PC-9 (cell line): ENCODE measurements around the gene OR51A4. TPM values are rescaled to one million over a fixed set of nuclear protein-coding genes. Genes with fewer than 3 reads are reported as not detected.
"Not testable (repeated sequence)": the region's sequence is repeated elsewhere in the genome, so short reads cannot be mapped to it uniquely, and the experiment has no call there.

Experiments
- BruUV-seq: library from RNA; stranded (reverse); fragments of 400-500 nt; replicated peaks from 2 replicates; lab custom pipeline; 2021; lab: Mats Ljungman, UMichigan
- CTCF ChIA-PET: fragments of 300-600 bp; sonication (Branson Sonifier 250); formaldehyde crosslinking; loops from one replicate; lab custom pipeline; 2022; ENCODE audit warnings: antibody characterized with exemption; lab: Charles Lee
- POLR2A ChIA-PET: fragments of 300-600 bp; sonication (Branson Sonifier 250); formaldehyde crosslinking; loops from one replicate; lab custom pipeline; 2022; ENCODE audit warnings: antibody characterized with exemption; ENCODE audit not compliant: unreplicated experiment; lab: Charles Lee
- DNase-seq, 2 experiments: peaks; one replicate each; pipeline versions ENCODE4 v3.0.0 to v3.0.0-alpha.2; 2015 to 2022; ENCODE audit warnings: mixed read lengths in 1 of 2
- H2AFZ ChIP-seq: fragments of 200-600 bp; sonication (generic); 2 replicates; pipeline ENCODE4 v1.8.1; 2017; ENCODE audit warnings: antibody characterized with exemption
- H3F3A ChIP-seq: fragments of 200-600 bp; sonication (generic); 2 replicates; pipeline ENCODE4 v1.8.1; 2017; ENCODE audit warnings: antibody characterized with exemption, mild to moderate bottlenecking, low read depth; ENCODE audit not compliant: insufficient read depth
- H3K27ac ChIP-seq: fragments of 200-600 bp; sonication (generic); 2 replicates; pipeline ENCODE4 v1.6.1; 2016; ENCODE audit warnings: mixed run types
- H3K27me3 ChIP-seq: fragments of 200-600 bp; sonication (generic); 2 replicates; pipeline ENCODE4 v1.6.1; 2016; ENCODE audit warnings: low read depth, mixed run types; ENCODE audit not compliant: insufficient read depth
- H3K36me3 ChIP-seq: fragments of 200-600 bp; sonication (generic); 2 replicates; pipeline ENCODE4 v1.6.1; 2016; ENCODE audit warnings: low read depth, mixed run types
- H3K4me1 ChIP-seq: fragments of 200-600 bp; sonication (generic); replicated peaks from 2 replicates; pipeline ENCODE4 v1.6.1; 2016; ENCODE audit warnings: mixed run types; ENCODE audit not compliant: insufficient read depth
- H3K4me2 ChIP-seq: fragments of 200-600 bp; sonication (generic); 2 replicates; pipeline ENCODE4 v1.6.1; 2017; ENCODE audit warnings: mixed run types
- H3K4me3 ChIP-seq: fragments of 200-600 bp; sonication (generic); 2 replicates; pipeline ENCODE4 v1.6.1; 2016; ENCODE audit warnings: mixed run types
- H3K79me2 ChIP-seq: fragments of 200-600 bp; sonication (generic); 2 replicates; pipeline ENCODE4 v1.6.1; 2017; ENCODE audit warnings: low read depth, mixed run types
- H3K9me2 ChIP-seq: fragments of 200-600 bp; sonication (generic); 2 replicates; pipeline ENCODE4 v1.8.1; 2017; ENCODE audit warnings: mild to moderate bottlenecking; ENCODE audit not compliant: insufficient read depth
- H3K9me3 ChIP-seq: fragments of 200-600 bp; sonication (generic); 2 replicates; pipeline ENCODE4 v1.8.1; 2016; ENCODE audit warnings: low read depth; ENCODE audit not compliant: insufficient read depth
- H4K20me1 ChIP-seq: fragments of 200-600 bp; sonication (generic); 2 replicates; pipeline ENCODE4 v1.8.1; 2017; ENCODE audit not compliant: insufficient read depth
- CTCF ChIP-seq: fragments of 200-600 bp; sonication (generic); conservative IDR thresholded peaks from 2 replicates; pipeline ENCODE4 v1.6.1; 2017; ENCODE audit warnings: mixed run types, antibody characterized with exemption, mild to moderate bottlenecking, moderate library complexity
- EZH2 ChIP-seq: fragments of 200-600 bp; sonication (generic); IDR thresholded peaks from 2 replicates; pipeline ENCODE4 v1.8.0; 2017; ENCODE audit warnings: antibody characterized with exemption, low read depth
- intact Hi-C: fragments of 100-400 bp; cut with micrococcal nuclease; formaldehyde crosslinking; loops from one replicate; pipeline ENCODE4 v1.10.0; 2022; ENCODE audit not compliant: unreplicated experiment
- total RNA-seq: library from RNA; stranded (reverse); gene quantifications from 2 replicates; pipeline ENCODE4 v1.2.3, GENCODE V29; 2021

The OR51A4 gene
- total RNA-seq, 1 experiment from 2014 or later = not detected

GRCh38 chr11:4975436-4975835 lies 28.0 kb upstream of the OR51A4 start:
- Histone ChIP-seq H3K4me2 (no peak overlapping the region), H3K27ac (no peak overlapping the region), H4K20me1 (no peaks in the 10 kb centered on the region), H3K4me3 (no peak overlapping the region), H3K79me2 (no peaks in the 10 kb centered on the region), H3K27me3 (no peaks in the 10 kb centered on the region), H3K36me3 (no peaks in the 10 kb centered on the region), H3K9me2 (no peaks in the 10 kb centered on the region), H3K4me1 (no peaks in the 10 kb centered on the region), H2AFZ (no peak overlapping the region), H3K9me3 (no peaks in the 10 kb centered on the region), H3F3A (no peaks in the 10 kb centered on the region)
- no TSS peak for BruUV-seq
- DNase-seq = no peak
- POLR2A ChIA-PET = no interaction called here
- no peak for TF ChIP-seq EZH2
- CTCF ChIA-PET = no interaction called here
- intact Hi-C loops = no loop called here

DNA sequence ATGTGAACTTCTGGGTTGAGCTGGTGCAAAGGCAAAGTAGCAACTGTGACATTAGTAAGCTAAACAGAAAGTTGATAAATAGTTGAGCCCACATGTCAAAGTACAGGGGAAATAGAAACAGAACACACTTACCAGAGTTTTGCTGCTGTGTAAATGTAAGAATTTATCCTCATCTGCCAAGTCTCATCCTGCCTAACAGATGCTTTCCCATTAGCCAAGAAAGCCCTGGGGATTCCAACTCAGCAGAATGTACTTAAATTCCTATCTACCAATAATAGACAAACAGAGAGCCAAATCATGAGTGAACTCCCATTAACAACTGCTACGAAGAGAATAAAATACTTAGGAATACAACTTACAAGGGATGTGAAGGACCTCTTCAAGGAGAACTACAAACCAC lies 15.4 kb upstream of the OR51A4 start:
- intact Hi-C loops = no loop called here
- no peak overlapping the region for H3K27ac ChIP-seq
- no peaks in the 10 kb centered on the region for H3K79me2 ChIP-seq
- no peak overlapping the region for H2AFZ ChIP-seq
- DNase-seq = no peak
- H3K4me3 ChIP-seq = no peak overlapping the region
- no TSS peak for BruUV-seq
- no peaks in the 10 kb centered on the region for H3K36me3 ChIP-seq
- ChIA-PET CTCF (no interaction called here), POLR2A (no interaction called here)
- H3K9me2 ChIP-seq = no peaks in the 10 kb centered on the region
- TF ChIP-seq EZH2 (no peak), CTCF (no peak)
- H4K20me1 ChIP-seq = no peaks in the 10 kb centered on the region
- no peaks in the 10 kb centered on the region for H3K27me3 ChIP-seq
- H3K4me1 ChIP-seq = no peaks in the 10 kb centered on the region
- H3K4me2 ChIP-seq = no peak overlapping the region
- H3K9me3 ChIP-seq = no peaks in the 10 kb centered on the region
- no peaks in the 10 kb centered on the region for H3F3A ChIP-seq

DNA sequence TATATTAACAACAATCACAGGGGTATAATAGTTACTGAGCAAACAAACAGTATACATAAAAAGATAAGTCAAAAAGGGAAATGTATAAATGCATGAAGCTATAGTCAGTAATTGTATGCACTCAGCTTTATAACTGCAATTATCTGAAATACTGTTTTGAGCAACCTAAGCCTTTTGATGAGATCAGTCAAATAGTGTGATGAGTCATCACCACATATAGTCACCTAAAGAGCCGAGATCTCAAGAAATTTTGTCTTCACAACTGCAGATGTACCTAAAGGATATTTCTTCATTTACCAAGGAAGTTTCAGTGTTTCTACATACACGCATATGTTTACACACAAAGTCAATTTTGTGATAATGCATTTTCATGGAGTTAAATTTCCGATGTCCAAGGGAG lies 13.5 kb upstream of the OR51A4 start:
- H3K4me3 ChIP-seq = no peak overlapping the region
- intact Hi-C loops = no loop called here
- no peaks in the 10 kb centered on the region for H3F3A ChIP-seq
- H3K27ac ChIP-seq = no peak overlapping the region
- TF ChIP-seq EZH2 (no peak), CTCF (no peak)
- no peaks in the 10 kb centered on the region for H3K36me3 ChIP-seq
- no TSS peak for BruUV-seq
- ChIA-PET CTCF (no interaction called here), POLR2A (no interaction called here)
- no peak for DNase-seq
- no peaks in the 10 kb centered on the region for H3K27me3 ChIP-seq
- no peak overlapping the region for H3K4me2 ChIP-seq
- no peaks in the 10 kb centered on the region for H3K4me1 ChIP-seq
- no peaks in the 10 kb centered on the region for H3K79me2 ChIP-seq
- H3K9me2 ChIP-seq = no peaks in the 10 kb centered on the region
- no peaks in the 10 kb centered on the region for H4K20me1 ChIP-seq
- no peak overlapping the region for H2AFZ ChIP-seq
- H3K9me3 ChIP-seq = no peaks in the 10 kb centered on the region

- Histone ChIP-seq H2AFZ (no peak overlapping the region), H3K9me2 (no peaks in the 10 kb centered on the region), H3K9me3 (no peaks in the 10 kb centered on the region), H3K4me2 (no peak overlapping the region), H3K27ac (no peak overlapping the region), H3K27me3 (no peaks in the 10 kb centered on the region), H4K20me1 (no peaks in the 10 kb centered on the region), H3K4me1 (no peaks in the 10 kb centered on the region), H3K4me3 (no peak overlapping the region), H3K79me2 (no peaks in the 10 kb centered on the region), H3F3A (no peaks in the 10 kb centered on the region), H3K36me3 (no peaks in the 10 kb centered on the region)
- DNase-seq = no peak
- TF ChIP-seq EZH2 (no peak), CTCF (no peak)
- no TSS peak for BruUV-seq
- ChIA-PET CTCF (no interaction called here), POLR2A (no interaction called here)
- intact Hi-C loops = no loop called here
Observed at GRCh38 chr11:4957396-4957795, 10.0 kb upstream of the OR51A4 start.

- BruUV-seq, H3K79me2 ChIP-seq, H3K4me1 ChIP-seq, H3K4me3 ChIP-seq, H2AFZ ChIP-seq, DNase-seq, H3K27ac ChIP-seq, H4K20me1 ChIP-seq, H3F3A ChIP-seq, H3K36me3 ChIP-seq, H3K4me2 ChIP-seq, CTCF ChIA-PET, POLR2A ChIA-PET, H3K9me3 ChIP-seq, intact Hi-C loops, H3K27me3 ChIP-seq, H3K9me2 ChIP-seq: not testable (repeated sequence)
Observed at GRCh38 chr11:4955613-4956012, 8.2 kb upstream of the OR51A4 start, which contains the start of gene OR51A2. Gene OR51A2, minus strand, starts transcription at chr11:4955713. Its CDS starts 0 bp downstream, at chr11:4955713.
